Uterus (tissue), 2 donors: Measurements from ENCODE around the gene MBNL1.

Experiments
- POLR2A ChIP-seq, 2 donors: fragments of 450-650 bp; IDR thresholded peaks; one replicate each; pipeline ENCODE4 v1.6.1; 2016; ENCODE audit warnings: antibody characterized with exemption in 2 of 2, mild to moderate bottlenecking in 1 of 2, moderate library complexity in 1 of 2
- TF ChIP-seq, protein P1 (sequence below), 4 experiments: fragments of 200-600 bp in 2 of 4; fragments of 450-650 bp in 2 of 4; sonication (generic) in 2 of 4; IDR thresholded peaks; one replicate each; pipeline ENCODE4 v1.5.1; 2016 to 2019; ENCODE audit warnings: antibody characterized with exemption in 4 of 4, mild to moderate bottlenecking in 2 of 4, moderate library complexity in 1 of 4

- TF ChIP-seq, protein P1, sequence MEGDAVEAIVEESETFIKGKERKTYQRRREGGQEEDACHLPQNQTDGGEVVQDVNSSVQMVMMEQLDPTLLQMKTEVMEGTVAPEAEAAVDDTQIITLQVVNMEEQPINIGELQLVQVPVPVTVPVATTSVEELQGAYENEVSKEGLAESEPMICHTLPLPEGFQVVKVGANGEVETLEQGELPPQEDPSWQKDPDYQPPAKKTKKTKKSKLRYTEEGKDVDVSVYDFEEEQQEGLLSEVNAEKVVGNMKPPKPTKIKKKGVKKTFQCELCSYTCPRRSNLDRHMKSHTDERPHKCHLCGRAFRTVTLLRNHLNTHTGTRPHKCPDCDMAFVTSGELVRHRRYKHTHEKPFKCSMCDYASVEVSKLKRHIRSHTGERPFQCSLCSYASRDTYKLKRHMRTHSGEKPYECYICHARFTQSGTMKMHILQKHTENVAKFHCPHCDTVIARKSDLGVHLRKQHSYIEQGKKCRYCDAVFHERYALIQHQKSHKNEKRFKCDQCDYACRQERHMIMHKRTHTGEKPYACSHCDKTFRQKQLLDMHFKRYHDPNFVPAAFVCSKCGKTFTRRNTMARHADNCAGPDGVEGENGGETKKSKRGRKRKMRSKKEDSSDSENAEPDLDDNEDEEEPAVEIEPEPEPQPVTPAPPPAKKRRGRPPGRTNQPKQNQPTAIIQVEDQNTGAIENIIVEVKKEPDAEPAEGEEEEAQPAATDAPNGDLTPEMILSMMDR (IDR thresholded peaks at IDR 0.05) = peak; percentile 24 to 32 (median 30)
- no peak for TF ChIP-seq POLR2A (IDR thresholded peaks at IDR 0.05)
Observed at GRCh38 chr3:152508705-152509104, 240.0 kb downstream of the MBNL1 start.
